ENCODE data around the gene EIF4A3. TPM values are rescaled to one million over a fixed set of nuclear protein-coding genes. Genes with fewer than 3 reads are reported as not detected.

EIF4A3 gene
- total and polyA plus RNA-seq, 9 of the 15 experiments (the other 6 are each of a cell fraction or from before 2014, with no cell fraction given): 62.7 to 171 (median 127) TPM

DNA sequence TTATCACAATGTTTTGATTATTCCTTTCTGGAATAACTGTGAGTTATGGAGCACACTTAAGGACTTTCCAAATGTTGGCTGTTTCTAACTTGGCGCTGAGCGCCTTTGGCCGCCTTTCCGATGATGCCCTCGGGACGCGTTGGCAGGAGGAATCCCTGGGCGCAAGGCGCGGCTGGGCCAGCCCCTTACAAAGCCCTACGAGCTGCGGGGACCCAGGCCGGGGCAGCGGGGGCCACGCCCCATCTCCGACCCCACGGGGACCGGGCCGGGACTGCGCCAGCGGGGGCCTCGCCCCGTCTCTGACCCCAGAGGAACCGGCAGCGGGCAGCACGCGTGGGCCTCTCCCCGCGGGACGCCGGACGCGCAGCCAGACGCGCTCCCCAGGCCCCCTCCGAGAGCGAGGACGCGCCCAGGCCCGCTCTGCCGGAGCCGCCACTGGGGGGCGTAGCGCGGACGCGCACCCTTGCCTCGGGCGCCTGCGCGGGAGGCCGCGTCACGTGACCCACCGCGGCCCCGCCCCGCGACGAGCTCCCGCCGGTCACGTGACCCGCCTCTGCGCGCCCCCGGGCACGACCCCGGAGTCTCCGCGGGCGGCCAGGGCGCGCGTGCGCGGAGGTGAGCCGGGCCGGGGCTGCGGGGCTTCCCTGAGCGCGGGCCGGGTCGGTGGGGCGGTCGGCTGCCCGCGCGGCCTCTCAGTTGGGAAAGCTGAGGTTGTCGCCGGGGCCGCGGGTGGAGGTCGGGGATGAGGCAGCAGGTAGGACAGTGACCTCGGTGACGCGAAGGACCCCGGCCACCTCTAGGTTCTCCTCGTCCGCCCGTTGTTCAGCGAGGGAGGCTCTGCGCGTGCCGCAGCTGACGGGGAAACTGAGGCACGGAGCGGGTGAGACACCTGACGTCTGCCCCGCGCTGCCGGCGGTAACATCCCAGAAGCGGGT, 45.6 kb downstream of the EIF4A3 start, which contains the start of gene GAA (continued):
- no peak for TF ChIP-seq PKNOX1 (IDR thresholded peaks at IDR 0.05)
- TF ChIP-seq, protein P1, sequence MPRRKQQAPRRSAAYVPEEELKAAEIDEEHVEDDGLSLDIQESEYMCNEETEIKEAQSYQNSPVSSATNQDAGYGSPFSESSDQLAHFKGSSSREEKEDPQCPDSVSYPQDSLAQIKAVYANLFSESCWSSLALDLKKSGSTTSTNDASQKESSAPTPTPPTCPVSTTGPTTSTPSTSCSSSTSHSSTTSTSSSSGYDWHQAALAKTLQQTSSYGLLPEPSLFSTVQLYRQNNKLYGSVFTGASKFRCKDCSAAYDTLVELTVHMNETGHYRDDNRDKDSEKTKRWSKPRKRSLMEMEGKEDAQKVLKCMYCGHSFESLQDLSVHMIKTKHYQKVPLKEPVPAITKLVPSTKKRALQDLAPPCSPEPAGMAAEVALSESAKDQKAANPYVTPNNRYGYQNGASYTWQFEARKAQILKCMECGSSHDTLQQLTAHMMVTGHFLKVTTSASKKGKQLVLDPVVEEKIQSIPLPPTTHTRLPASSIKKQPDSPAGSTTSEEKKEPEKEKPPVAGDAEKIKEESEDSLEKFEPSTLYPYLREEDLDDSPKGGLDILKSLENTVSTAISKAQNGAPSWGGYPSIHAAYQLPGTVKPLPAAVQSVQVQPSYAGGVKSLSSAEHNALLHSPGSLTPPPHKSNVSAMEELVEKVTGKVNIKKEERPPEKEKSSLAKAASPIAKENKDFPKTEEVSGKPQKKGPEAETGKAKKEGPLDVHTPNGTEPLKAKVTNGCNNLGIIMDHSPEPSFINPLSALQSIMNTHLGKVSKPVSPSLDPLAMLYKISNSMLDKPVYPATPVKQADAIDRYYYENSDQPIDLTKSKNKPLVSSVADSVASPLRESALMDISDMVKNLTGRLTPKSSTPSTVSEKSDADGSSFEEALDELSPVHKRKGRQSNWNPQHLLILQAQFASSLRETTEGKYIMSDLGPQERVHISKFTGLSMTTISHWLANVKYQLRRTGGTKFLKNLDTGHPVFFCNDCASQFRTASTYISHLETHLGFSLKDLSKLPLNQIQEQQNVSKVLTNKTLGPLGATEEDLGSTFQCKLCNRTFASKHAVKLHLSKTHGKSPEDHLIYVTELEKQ (CRISPR knock-in tag; IDR thresholded peaks at IDR 0.05): no peak
- no peak for TF ChIP-seq EP300 (IDR thresholded peaks at IDR 0.05; ENCODE audit: low read length)
- no peak for TF ChIP-seq CREBBP (IDR thresholded peaks at IDR 0.05; ENCODE audit: low read depth, low read length)
- peak; percentile 56 for TF ChIP-seq RBBP5 (IDR thresholded peaks at IDR 0.05; ENCODE audit: borderline replicate concordance, insufficient read depth, low read length, poor library complexity, severe bottlenecking)
- TF ChIP-seq HOMEZ (CRISPR knock-in tag; IDR thresholded peaks at IDR 0.05): no peak
- no peak for TF ChIP-seq KAT8 (IDR thresholded peaks at IDR 0.05; ENCODE audit: low read depth)
- TF ChIP-seq, protein P2, sequence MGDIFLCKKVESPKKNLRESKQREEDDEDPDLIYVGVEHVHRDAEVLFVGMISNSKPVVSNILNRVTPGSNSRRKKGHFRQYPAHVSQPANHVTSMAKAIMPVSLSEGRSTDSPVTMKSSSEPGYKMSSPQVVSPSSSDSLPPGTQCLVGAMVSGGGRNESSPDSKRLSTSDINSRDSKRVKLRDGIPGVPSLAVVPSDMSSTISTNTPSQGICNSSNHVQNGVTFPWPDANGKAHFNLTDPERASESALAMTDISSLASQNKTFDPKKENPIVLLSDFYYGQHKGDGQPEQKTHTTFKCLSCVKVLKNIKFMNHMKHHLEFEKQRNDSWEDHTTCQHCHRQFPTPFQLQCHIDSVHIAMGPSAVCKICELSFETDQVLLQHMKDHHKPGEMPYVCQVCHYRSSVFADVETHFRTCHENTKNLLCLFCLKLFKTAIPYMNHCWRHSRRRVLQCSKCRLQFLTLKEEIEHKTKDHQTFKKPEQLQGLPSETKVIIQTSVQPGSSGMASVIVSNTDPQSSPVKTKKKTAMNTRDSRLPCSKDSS (IDR thresholded peaks at IDR 0.05; ENCODE audit: low read depth, partially characterized antibody): no peak
- TF ChIP-seq, protein P3, sequence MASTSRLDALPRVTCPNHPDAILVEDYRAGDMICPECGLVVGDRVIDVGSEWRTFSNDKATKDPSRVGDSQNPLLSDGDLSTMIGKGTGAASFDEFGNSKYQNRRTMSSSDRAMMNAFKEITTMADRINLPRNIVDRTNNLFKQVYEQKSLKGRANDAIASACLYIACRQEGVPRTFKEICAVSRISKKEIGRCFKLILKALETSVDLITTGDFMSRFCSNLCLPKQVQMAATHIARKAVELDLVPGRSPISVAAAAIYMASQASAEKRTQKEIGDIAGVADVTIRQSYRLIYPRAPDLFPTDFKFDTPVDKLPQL (IDR thresholded peaks at IDR 0.05; ENCODE audit: extremely low read depth, insufficient read length): no peak
- no peak for TF ChIP-seq ZNF644 (tag; IDR thresholded peaks at IDR 0.05; ENCODE audit: low read depth)
- TF ChIP-seq NR3C1 (CRISPR knock-in tag; IDR thresholded peaks at IDR 0.05): no peak
- no peak for TF ChIP-seq POLR2AphosphoS5 (IDR thresholded peaks at IDR 0.05; ENCODE audit: control insufficient read depth, insufficient read depth, low read depth, low read length)
- TF ChIP-seq KAT7 (CRISPR knock-in tag; IDR thresholded peaks at IDR 0.05; ENCODE audit: borderline replicate concordance): no peak
